Raji (cell line): Measurements from ENCODE around the gene BCAS1.
A peak's percentile ranks its signal among the peaks of the same experiment; 100 is the strongest.

Experiments used
- POLR2A ChIP-seq: IDR thresholded peaks from 2 replicates; pipeline ENCODE4 v1.6.1; 2011; ENCODE audit warnings: low read depth, low read length, control low read depth; ENCODE audit not compliant: insufficient read depth

Gene BCAS1

DNA sequence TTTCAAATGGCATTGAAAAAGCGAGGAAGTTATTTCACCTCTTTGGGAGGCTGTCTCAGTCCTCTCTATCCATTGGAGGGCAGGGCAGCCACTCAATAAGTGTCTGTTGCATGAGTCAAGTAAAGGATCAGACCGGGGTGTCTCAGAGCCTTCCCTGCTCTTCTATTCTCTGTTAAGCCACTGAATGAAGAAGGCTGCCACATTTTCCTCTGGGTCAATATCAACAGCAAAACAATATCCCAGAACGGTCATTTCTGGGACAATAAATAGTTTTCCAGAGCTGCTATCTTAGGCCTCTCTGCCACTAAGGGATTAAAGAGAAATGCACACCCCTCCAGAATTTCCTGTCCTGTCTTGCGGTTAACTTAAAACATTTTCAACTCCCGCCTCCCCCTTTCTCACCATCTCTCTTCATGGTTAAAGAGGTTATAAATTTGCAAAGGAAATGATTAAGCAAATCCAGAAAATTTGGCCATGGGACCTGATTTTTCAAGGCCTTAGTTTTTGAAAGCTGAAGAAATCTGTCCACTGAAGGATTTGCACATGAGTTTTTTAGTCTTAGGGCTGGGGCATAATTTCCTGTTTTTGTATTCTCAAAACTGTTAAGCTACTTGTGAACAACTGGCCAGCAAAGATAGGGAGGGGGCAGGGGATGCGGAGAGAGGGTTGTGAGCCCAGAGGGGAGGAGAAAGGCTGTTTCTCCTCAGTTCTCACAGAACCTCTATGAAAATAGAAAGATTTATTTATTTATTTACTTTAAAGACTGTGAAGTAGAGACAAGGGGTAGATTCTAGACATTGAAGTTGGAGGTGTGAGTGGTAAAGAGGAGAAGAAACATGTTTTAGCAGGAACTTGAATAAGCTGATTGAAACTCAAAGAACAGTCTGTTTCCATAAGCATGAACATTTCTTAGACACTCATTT is 135.7 kb downstream of the BCAS1 start:
- TF ChIP-seq POLR2A = peak; percentile 56

DNA sequence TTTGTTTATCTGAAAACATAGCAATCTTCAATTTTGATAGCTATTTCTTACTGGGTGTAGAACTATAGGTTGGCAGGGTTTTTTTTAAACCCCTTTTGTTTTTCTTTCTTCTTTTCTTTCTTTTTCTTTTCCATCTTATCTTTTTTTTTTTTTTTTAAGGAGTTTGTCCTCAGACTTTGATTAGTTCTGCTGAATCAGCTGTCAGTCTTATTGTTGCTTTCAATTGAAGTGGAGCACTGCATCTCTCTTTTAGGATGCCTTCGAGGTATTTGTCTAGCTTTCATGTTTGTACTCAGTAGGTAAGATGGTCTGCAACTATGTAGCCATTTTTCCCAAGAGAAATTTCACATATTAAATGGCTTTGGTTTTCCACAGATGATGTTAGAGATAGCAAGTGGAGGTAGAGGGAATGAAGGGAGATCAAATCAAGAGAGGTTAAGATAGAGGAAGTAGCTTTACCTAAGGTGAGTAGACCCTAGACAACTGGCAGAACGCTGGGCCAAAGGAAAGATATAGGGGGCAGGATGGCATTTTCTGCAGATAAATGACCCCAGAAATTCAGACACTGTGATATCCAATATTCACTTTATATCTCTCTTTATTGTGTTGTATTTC is 137.1 kb downstream of the BCAS1 start:
- 0 out of 2 replicates have a peak, but pooled peaks have one; percentile 40 for TF ChIP-seq POLR2A

DNA sequence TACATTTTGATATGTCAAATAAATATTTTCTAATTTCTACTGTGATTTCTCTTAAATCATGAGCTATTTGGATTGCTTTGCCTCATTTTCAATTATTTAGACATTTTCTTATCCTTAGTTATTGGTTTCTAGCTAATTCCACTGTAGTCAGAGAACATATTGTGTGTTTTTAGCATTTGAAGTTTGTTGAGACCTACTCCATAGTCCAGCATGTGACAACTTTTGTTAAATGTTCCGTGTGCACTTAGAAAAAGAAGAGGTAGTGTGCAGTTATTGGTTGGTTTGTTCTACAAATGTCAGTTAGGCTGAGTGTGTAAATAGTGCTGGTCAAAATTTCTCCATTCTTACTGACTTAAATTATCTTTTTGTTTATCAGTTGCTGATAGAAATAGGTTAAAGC is 138.8 kb downstream of the BCAS1 start:
- no peak for TF ChIP-seq POLR2A

DNA sequence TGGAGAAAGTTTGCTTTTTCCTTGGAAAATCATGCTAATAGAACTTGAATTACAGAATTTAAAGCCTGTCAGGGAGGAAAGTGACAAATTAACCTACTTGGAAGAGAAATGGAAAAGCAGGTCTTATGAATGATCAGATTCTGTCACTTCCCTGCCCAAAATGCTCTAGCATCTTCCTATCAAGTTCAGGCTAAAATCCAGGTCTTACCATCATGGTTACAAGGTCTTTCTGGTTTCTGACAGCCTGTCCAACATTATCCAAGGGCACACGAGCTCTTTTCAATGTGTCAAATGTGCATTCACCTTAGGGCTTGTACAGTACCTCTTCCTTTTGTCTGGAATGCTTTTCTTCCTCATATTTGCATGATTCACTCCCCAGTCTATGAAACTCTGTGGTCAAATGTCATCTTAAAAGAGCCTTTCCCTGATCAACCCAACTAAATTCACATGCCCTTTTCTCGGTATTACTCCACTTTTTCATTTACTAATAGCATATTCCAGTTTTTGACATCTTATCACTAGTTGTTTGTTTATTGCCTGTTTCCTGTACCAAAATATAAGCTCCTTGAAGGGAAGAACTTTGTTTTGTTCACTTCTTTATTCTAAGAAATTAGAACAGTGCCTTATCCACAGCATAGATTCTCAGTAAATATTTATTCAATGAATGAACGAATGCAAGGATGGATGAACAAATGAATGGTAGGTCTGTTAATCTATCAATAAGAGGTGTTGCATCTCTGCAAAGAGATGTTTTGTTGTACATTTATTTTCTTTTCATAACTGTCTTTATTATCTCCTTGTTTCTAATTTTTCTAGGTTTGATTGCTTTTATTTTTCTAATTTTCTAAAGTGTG is 139.5 kb downstream of the BCAS1 start:
- peak; percentile 11; the same call in 1 of the 2 replicates for TF ChIP-seq POLR2A

DNA sequence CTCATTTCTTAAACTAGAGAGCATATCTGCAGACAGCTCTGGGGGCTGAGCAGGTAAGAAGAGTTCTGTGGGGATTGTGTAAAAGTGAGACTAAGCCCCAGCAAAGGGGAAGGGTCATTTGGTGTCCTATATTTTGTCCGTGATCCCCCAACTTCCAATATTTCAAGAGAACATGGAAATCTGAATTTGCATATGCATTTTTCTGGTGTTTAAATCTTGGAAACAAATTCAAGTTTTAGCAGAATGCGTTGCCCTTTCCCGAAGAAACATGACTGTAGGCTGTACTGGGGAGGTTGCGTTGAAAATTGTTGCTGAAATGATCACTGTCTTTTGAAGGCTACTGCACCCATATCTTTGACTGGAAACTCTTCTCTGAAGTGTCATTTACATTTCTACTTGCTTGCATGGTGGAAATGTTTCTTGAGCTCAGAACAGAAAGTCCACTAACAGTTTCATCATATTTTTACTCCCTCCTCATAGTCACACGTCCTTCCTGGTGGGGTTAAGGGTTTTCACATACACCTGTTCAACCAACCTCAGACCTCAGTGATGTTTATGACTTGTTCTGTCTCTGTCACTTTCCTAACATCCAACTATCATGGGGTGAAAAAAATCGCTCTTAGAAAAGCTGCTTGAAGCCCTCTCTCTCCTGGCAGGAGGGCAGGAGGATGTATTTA is 140.3 kb downstream of the BCAS1 start:
- peak; percentile 55 for TF ChIP-seq POLR2A

DNA sequence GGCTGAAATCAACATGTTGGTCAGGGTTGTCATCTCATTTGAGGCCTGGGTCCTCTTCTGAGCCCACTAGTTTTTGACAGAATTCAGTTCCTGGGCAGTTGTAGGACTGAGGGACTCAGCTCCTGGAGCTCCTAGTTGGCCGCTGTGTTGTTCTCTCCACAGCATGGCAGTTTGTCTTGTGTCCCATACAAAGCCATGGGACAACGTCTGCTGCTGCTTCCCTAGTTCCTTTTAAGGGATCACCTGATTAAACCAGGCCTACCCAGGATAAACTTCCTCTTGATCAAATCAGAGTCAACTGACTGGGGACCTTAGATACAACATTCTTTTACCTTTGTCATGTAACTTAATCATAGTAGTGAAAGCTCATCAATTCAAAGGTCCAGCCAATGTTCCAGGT is 141.0 kb downstream of the BCAS1 start:
- no peak for TF ChIP-seq POLR2A

DNA sequence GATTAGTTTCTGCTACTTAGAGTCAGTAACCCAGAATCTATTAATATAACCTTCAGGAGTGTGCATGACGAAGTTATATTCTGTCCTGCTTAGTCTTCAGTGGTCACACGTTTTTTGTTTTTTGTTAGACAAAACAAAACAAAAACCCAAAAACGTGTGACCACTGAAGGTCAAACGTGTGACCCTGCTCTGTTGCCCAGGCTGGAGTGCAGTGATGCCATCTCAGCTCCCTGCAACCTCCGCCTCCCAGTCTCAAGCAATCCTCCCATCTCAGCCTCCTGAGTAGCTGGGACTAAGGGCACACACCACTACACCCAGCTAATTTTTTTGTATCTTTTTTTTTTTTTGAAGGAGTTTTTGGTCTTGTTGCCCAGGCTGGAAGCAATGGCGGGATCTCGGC is 142.4 kb downstream of the BCAS1 start:
- TF ChIP-seq POLR2A = no peak

DNA sequence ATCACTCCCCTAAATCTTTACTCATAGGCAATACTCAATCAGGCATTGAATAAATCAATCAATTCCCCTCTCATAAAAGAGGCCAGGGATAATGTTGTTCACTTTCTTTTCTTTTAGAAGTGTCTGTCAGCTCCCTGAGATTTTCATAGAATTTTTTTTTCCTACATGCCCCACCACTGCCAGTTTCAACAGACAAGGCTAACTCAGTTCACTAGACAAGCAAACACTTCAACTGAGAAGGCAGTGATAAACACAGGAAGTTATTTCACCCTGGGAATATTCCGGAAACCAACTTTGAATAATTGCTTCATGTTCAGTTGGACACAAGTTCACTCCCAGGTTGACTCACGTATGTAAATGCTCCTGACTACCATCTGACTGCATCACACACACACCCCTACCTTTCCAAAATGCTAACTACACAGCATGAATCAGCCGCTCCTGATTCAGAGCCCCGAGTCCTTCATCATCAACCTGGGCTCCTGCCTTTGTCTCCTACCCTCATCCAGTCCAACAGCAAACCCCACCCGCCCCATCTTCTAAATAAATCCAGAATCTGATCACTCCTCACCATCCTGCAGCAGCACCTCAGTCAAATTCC is 143.9 kb downstream of the BCAS1 start:
- peak; percentile 79 for TF ChIP-seq POLR2A

DNA sequence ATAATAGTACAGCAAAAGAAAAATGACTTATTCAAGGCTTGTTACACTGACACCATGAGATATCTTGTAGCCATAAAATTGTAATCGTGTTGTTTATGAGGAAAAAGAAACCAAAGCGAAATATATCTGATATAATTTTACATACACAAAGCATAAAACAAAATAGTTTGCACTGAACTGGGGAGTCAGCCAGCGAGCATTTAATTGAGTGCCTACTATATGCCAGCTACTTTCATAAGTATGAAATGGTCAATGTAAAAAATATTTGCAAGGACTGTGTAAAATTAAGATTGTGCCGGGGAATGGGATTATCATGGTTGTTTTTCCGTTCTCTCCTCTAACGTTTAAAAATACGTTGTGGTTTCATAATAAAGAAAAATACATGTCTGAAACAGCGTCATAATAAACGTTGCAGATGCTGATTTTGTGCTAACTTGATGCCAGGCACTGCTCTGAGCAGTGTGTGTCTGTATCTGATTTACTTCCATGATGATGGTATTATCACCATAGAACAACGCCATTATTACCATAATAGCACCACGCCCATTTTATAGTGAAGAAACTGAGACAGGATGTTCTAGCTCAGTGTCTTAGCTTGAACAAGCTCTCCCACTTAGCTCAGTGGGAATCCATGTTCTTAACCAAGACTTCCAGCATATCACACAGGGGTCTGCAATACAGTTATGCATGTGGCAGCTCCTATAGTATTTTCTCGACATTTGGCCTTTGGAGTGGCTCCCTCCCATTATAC is 144.6 kb downstream of the BCAS1 start:
- no peak for TF ChIP-seq POLR2A

DNA sequence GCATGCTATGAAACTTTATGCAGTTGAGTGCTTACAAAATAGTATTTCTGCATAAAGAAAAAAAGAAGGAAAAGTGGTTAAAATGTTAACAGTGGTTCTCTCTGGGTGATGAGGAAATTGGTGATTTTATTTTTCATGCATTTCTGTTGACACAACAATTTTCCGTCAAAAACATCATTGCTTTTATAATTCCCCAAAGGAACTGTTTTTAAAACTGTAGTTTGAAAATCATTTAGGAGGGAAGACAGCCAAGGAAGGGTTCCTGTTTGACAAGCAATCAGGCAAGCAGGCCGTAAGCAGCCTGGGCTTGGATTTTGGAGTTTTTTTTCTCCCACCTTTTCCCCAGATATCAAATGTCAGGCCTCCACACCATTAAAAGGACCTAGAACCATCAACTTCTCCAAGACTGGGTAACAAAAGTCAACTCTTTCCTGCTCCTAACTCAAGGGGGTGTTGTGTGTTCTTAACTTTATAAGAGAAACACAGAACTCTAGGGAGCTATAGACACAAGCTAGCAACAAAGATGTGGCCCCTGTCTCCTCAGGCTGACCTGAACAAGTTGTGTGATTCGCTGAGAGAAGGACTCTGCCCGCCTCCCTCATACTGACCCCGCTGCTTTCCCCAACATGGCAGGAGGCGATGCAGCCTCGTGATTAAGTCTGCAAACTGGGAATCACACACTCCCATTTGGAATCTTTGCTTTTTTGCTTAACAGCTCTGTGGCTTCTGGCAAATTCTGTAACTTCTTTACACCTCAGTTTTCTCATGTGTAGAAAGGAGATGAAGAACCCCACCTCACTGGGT is 146.6 kb downstream of the BCAS1 start:
- no peak for TF ChIP-seq POLR2A

DNA sequence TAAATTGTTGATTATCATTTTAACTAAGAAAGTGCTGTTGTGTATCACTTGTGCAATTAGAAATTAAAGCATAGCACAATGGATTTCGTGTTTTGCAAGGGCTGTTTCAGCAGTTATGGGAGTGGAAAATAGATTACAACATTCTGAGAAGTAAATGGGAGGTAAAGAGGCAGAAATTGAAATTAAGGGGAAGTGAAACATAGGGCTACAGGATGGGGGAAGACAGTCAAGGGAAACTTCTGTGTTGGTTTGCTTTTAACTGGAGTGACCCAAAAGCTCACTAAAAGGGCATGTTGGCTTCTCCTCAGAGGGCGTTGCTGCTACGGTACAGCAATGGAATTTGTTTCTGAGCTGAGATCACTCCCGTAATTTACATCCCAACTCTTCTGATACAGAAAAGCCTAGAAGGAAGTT is 147.5 kb downstream of the BCAS1 start:
- no peak; the same call in 1 of the 2 replicates for TF ChIP-seq POLR2A

DNA sequence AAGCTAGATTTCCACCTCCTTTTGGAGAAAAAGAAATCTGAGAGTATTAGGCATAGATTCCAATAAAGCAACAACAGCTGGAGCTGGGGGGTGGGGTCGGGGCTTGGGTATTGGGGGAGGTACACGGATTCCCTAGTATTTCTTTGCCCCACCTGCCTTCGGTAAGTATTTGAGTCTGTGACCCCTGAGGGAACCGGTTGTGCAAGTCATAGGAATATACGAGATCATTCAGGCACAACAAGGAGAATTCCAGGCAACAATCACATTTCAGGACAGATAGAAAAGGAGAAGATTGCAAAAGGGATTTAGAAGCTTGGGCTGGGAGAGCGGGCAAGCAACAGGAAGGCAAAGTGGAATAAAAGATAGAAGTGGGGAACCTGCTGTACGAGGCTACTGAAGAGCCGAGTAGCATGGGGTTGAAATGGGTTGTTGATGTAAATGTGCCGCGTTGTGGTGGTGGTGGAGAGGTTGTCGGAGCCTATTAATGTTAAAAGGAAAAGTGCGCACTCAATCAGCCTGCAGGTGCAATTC is 148.9 kb downstream of the BCAS1 start:
- no peak for TF ChIP-seq POLR2A

DNA sequence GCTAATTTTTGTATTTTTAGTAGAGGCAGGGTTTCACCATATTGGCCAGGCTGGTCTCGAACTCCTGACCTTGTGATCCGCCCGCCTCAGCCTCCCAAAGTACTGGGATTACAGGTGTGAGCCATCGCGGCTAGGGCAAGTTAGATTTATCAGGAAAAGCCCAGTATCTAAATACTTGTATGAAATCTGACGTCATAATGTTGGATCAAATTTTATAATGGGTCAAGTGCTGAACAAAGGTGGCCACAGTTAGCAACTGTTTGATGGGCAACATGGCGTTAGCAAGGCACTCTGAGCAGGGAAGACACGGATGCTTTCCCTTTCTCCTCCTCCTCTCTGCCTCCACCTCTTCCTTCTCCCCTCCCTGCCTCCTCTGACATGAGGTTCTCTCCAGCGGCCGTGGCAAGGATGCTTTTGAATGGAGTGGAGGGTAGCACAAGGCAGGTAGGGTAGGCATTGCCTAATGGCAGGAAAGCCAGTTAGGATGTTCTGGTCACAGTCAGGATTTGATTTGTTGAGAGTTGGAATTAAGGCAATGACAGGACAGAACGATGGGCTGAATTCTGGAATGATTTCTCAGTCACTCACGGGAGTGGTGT is 149.6 kb downstream of the BCAS1 start:
- no peak for TF ChIP-seq POLR2A

DNA sequence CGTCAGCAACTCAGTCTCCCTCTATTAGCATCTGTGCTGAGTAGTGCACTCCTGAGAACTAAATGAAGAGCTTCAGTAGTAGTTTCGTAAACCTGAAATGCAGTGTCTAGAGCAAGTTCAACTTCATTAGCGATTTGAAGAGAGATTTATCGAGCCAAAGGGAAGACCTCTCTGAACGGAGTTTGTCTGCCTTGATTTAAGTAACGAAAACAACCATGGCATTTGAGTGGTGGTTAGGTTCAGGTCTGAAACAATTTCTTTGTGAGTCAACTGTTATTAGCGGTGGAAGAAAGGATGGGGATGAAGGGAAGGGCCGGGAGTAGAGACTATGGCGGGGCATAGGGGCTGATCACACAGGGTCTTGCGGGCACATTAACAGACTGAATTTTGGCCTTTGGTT is 150.5 kb downstream of the BCAS1 start:
- no peak for TF ChIP-seq POLR2A
